Activated CD8-positive, alpha-beta memory T cell treated with anti-CD3 and anti-CD28 coated beads for 1 hour (primary cell): ENCODE data around the gene SFI1.

Experiments
- DNase-seq, 2 donors: peaks; one replicate each; pipeline ENCODE4 v3.0.0-alpha.2; 2020; ENCODE audit warnings: low read depth in 1 of 2; ENCODE audit errors: extremely low read depth in 1 of 2

SFI1 gene

GRCh38 chr22:31661851-31662667, 165.7 kb downstream of the SFI1 start, which contains the start of gene PISD:
TSS of gene PISD (minus strand) at chr22:31662215. CDS start at chr22:31662208, 7 bp downstream.
- DNase-seq: peak; percentile 90 to 95

- DNase-seq: no peak
These were observed 166.3 kb downstream of the SFI1 start for GRCh38 chr22:31662668-31663037.
